Naive thymus-derived CD8-positive, alpha-beta T cell (primary cell): ENCODE measurements around the gene STK10. TPM values are rescaled to one million over a fixed set of nuclear protein-coding genes. Genes with fewer than 3 reads are reported as not detected.
A peak's percentile ranks its signal among the peaks of the same experiment; 100 is the strongest.

Source experiments
- ATAC-seq, 2 donors: fragments of 150-1000 bp; cut with Tn5 transposase in 1 of 2; sonication (Bioruptor Pico), chemical (Tn5 transposase) in 1 of 2; 1 replicate in 1 of 2; 2 replicates in 1 of 2; pipeline ENCODE4 v1.10.0; 2021; ENCODE audit warnings: mild to moderate bottlenecking in 2 of 2, moderate library complexity in 2 of 2
- POLR2A ChIA-PET: fragments of 350-600 bp; sonication (Branson Sonifier 250); formaldehyde crosslinking; loops from one replicate; lab custom pipeline; 2021; ENCODE audit warnings: antibody characterized with exemption; lab: Charles Lee
- DNase-seq, 10 donors: peaks; one replicate each; pipeline versions ENCODE4 v3.0.0 to v3.0.0-alpha.2; 2020 to 2022
- H3K27ac Mint-ChIP-seq, 10 donors: one replicate each; pipeline ENCODE4 v1.8.0; 2020 to 2022; ENCODE audit warnings: mild to moderate bottlenecking in 10 of 10, mixed read lengths in 10 of 10, moderate library complexity in 4 of 10, inconsistent platforms in 1 of 10
- H3K27me3 Mint-ChIP-seq, 5 donors: one replicate each; pipeline ENCODE4 v1.8.0; 2021 to 2022; ENCODE audit warnings: mixed read lengths in 5 of 5
- H3K36me3 Mint-ChIP-seq, 3 donors: one replicate each; pipeline ENCODE4 v1.8.0; 2020 to 2022; ENCODE audit warnings: mixed read lengths in 3 of 3, mild to moderate bottlenecking in 2 of 3, inconsistent platforms in 1 of 3
- H3K4me1 Mint-ChIP-seq, 4 donors: one replicate each; pipeline ENCODE4 v1.8.0; 2021 to 2022; ENCODE audit warnings: mixed read lengths in 4 of 4
- H3K4me3 Mint-ChIP-seq, 10 donors: one replicate each; pipeline ENCODE4 v1.8.0; 2020 to 2022; ENCODE audit warnings: mild to moderate bottlenecking in 10 of 10, mixed read lengths in 10 of 10, moderate library complexity in 6 of 10, inconsistent platforms in 1 of 10
- H3K9me3 Mint-ChIP-seq, 9 donors: one replicate each; pipeline ENCODE4 v1.8.0; 2020 to 2022; ENCODE audit warnings: mixed read lengths in 9 of 9, mild to moderate bottlenecking in 3 of 9, inconsistent platforms in 1 of 9, moderate library complexity in 1 of 9
- polyA plus RNA-seq, 3 donors: library from polyadenylated mRNA; unstranded; fragments of 300-500 nt; fragmentation: Illumina TruSeq; gene quantifications; one replicate each; pipeline ENCODE4 v1.2.3, GENCODE V29; 2021
- total RNA-seq, 8 experiments: library from RNA in 2 of 8; stranded (reverse) in 2 of 8; gene quantifications; one replicate each; pipeline ENCODE4 v1.2.3 and lab custom pipeline; 2021 to 2026

Gene STK10
- total and polyA plus RNA-seq, 5 experiments from 2014 or later, result 44.6 to 360 (median 128) TPM

- no peak for DNase-seq
- Mint-ChIP-seq H3K4me3 (peak overlapping the region; percentile 97 to 100 (median 99)), H3K4me1 (peaks cover 18 to 55% (median 48%) of the 10 kb centered on the region in 4 donors), H3K27me3 (no peaks in the 10 kb centered on the region), H3K36me3 (peaks cover 2 to 18% (median 5%) of the 10 kb centered on the region in 3 donors), H3K9me3 (no peaks in the 10 kb centered on the region), H3K27ac (peak overlapping the region; percentile 95 to 100 (median 98))
- POLR2A ChIA-PET, result interaction anchor here (1.0 to 12.5 kb wide), 14 partner anchors 11 to 180 kb away, joined by 3 to 721 read pairs (median 8); partner anchors contain the start of gene FBXW11
- ATAC-seq, result no peak
Observed at GRCh38 chr5:172186114-172186695, 1.8 kb downstream of the STK10 start.

GRCh38 chr5:172185096-172185461 lies 2.9 kb downstream of the STK10 start:
- ATAC-seq (peak; percentile 3 to 4), DNase-seq (peak in 8 of 10 donors; percentile 18 to 65 (median 49))
- POLR2A ChIA-PET, result interaction anchor here (0.5 to 12.5 kb wide), 10 partner anchors 10 to 179 kb away, joined by 3 to 721 read pairs (median 10); partner anchors contain the start of gene FBXW11
- peak overlapping the region; percentile 95 to 100 (median 98) for H3K27ac Mint-ChIP-seq
- peaks cover 2 to 21% (median 5%) of the 10 kb centered on the region in 3 donors for H3K36me3 Mint-ChIP-seq
- no peaks in the 10 kb centered on the region for H3K27me3 Mint-ChIP-seq
- peak overlapping the region; percentile 97 to 100 (median 99) for H3K4me3 Mint-ChIP-seq
- peaks cover 23 to 66% (median 58%) of the 10 kb centered on the region in 4 donors for H3K4me1 Mint-ChIP-seq
- H3K9me3 Mint-ChIP-seq, result no peaks in the 10 kb centered on the region

- H3K4me1 Mint-ChIP-seq, result peaks cover 30 to 78% (median 70%) of the 10 kb centered on the region in 4 donors
- peaks cover 2 to 21% (median 5%) of the 10 kb centered on the region in 3 donors for H3K36me3 Mint-ChIP-seq
- H3K4me3 Mint-ChIP-seq, result peak overlapping the region; percentile 97 to 100 (median 99)
- H3K27me3 Mint-ChIP-seq, result no peaks in the 10 kb centered on the region
- no peaks in the 10 kb centered on the region for H3K9me3 Mint-ChIP-seq
- POLR2A ChIA-PET, result interaction anchor here (6.5 to 12.5 kb wide), 3 partner anchors 9 to 117 kb away, joined by 43 to 721 read pairs (median 359); no protein-coding TSS in a partner anchor
- ATAC-seq, result no peak
- no peak for DNase-seq
- H3K27ac Mint-ChIP-seq, result peak overlapping the region; percentile 95 to 100 (median 98)
Observed at GRCh38 chr5:172183881-172184280, 4.1 kb downstream of the STK10 start.

- DNase-seq, result no peak
- no peaks in the 10 kb centered on the region for H3K27me3 Mint-ChIP-seq
- H3K9me3 Mint-ChIP-seq, result no peaks in the 10 kb centered on the region
- peak overlapping the region in 9 of 10 donors; percentile 38 to 100 (median 49) for H3K4me3 Mint-ChIP-seq
- H3K4me1 Mint-ChIP-seq, result peaks cover 39 to 94% (median 85%) of the 10 kb centered on the region in 4 donors
- H3K27ac Mint-ChIP-seq, result peak overlapping the region in 9 of 10 donors; percentile 95 to 100 (median 98)
- H3K36me3 Mint-ChIP-seq, result peaks cover 3 to 25% (median 5%) of the 10 kb centered on the region in 3 donors
- ATAC-seq, result no peak
- POLR2A ChIA-PET, result interaction anchor here (0.6 to 12.5 kb wide), 9 partner anchors 7 to 1884 kb away, joined by 3 to 721 read pairs (median 4); partner anchors contain the start of gene LCP2
Observed at GRCh38 chr5:172182291-172182690, 5.7 kb downstream of the STK10 start.

- ATAC-seq, result peak; percentile 16 to 59
- Mint-ChIP-seq H3K36me3 (peaks cover 0 to 27% (median 8%) of the 10 kb centered on the region in 3 donors), H3K4me3 (peak overlapping the region; percentile 34 to 100 (median 90))
Observed at GRCh38 chr5:172180936-172181335, 7.1 kb downstream of the STK10 start.

GRCh38 chr5:172178991-172179989 lies 8.7 kb downstream of the STK10 start:
- Mint-ChIP-seq H3K4me3 (peak overlapping the region; percentile 78 to 100 (median 93)), H3K36me3 (peaks cover 0 to 24% (median 9%) of the 10 kb centered on the region in 3 donors), H3K4me1 (peaks cover 47 to 99% (median 90%) of the 10 kb centered on the region in 4 donors), H3K27ac (peak overlapping the region; percentile 96 to 100 (median 99)), H3K27me3 (no peaks in the 10 kb centered on the region), H3K9me3 (no peaks in the 10 kb centered on the region)
- DNase-seq, result peak; percentile 28 to 74 (median 62)
- peak; percentile 20 to 42 for ATAC-seq
- POLR2A ChIA-PET, result interaction anchor here (0.6 to 12.5 kb wide), 10 partner anchors 7 to 172 kb away, joined by 3 to 721 read pairs (median 6); partner anchors contain the start of gene STK10

More at GRCh38 chr5:172180936-172181335, 7.1 kb downstream of the STK10 start:
- no peaks in the 10 kb centered on the region for H3K9me3 Mint-ChIP-seq
- H3K27me3 Mint-ChIP-seq, result no peaks in the 10 kb centered on the region
- peaks cover 43 to 98% (median 92%) of the 10 kb centered on the region in 4 donors for H3K4me1 Mint-ChIP-seq
- H3K27ac Mint-ChIP-seq, result peak overlapping the region; percentile 96 to 100 (median 99)
- peak in 8 of 10 donors; percentile 58 to 83 (median 70) for DNase-seq
- POLR2A ChIA-PET, result interaction anchor here (0.5 to 12.5 kb wide), 5 partner anchors 13 to 291 kb away, joined by 3 to 359 read pairs (median 6); no protein-coding TSS in a partner anchor

GRCh38 chr5:172178301-172178987 lies 9.6 kb downstream of the STK10 start:
- H3K4me3 Mint-ChIP-seq, result peak overlapping the region; percentile 78 to 100 (median 93)
- ATAC-seq, result peak in 1 of 2 donors; percentile 1
- H3K36me3 Mint-ChIP-seq, result peaks cover 0 to 27% (median 9%) of the 10 kb centered on the region in 3 donors
- no peaks in the 10 kb centered on the region for H3K27me3 Mint-ChIP-seq
- H3K27ac Mint-ChIP-seq, result peak overlapping the region; percentile 96 to 100 (median 99)
- H3K9me3 Mint-ChIP-seq, result no peaks in the 10 kb centered on the region
- peaks cover 51 to 99% (median 90%) of the 10 kb centered on the region in 4 donors for H3K4me1 Mint-ChIP-seq
- peak in 4 of 10 donors; percentile 22 to 46 (median 34) for DNase-seq
- POLR2A ChIA-PET, result interaction anchor here (0.9 to 12.5 kb wide), 8 partner anchors 8 to 171 kb away, joined by 3 to 721 read pairs (median 6); partner anchors contain the start of gene STK10

GRCh38 chr5:172177176-172177575 lies 10.8 kb downstream of the STK10 start:
- POLR2A ChIA-PET, result interaction anchor here (0.6 to 10.5 kb wide), 7 partner anchors 9 to 1878 kb away, joined by 3 to 721 read pairs (median 55); partner anchors contain the start of genes FBXW11 and STK10
- H3K4me3 Mint-ChIP-seq, result peak overlapping the region; percentile 16 to 100 (median 93)
- no peaks in the 10 kb centered on the region for H3K9me3 Mint-ChIP-seq
- H3K36me3 Mint-ChIP-seq, result peaks cover 0 to 23% (median 9%) of the 10 kb centered on the region in 3 donors
- H3K27me3 Mint-ChIP-seq, result no peaks in the 10 kb centered on the region
- DNase-seq (no peak), ATAC-seq (no peak)
- peaks cover 53 to 99% (median 91%) of the 10 kb centered on the region in 4 donors for H3K4me1 Mint-ChIP-seq
- H3K27ac Mint-ChIP-seq, result peak overlapping the region; percentile 96 to 100 (median 99)

- Mint-ChIP-seq H3K4me3 (peak overlapping the region; percentile 86 to 100 (median 93)), H3K36me3 (peaks cover 2 to 25% (median 9%) of the 10 kb centered on the region in 3 donors), H3K27ac (peak overlapping the region; percentile 96 to 100 (median 99)), H3K27me3 (no peaks in the 10 kb centered on the region), H3K4me1 (peaks cover 54 to 99% (median 95%) of the 10 kb centered on the region in 4 donors), H3K9me3 (no peaks in the 10 kb centered on the region)
- ATAC-seq (peak; percentile 71 to 76), DNase-seq (peak; percentile 74 to 96 (median 86))
- POLR2A ChIA-PET, result interaction anchor here (0.6 to 10.5 kb wide), 19 partner anchors 11 to 882 kb away, joined by 3 to 721 read pairs (median 5); partner anchors contain the start of genes FBXW11 and STK10
Observed at GRCh38 chr5:172175263-172175719, 12.7 kb downstream of the STK10 start.

GRCh38 chr5:172173564-172174153 lies 14.4 kb downstream of the STK10 start:
- Mint-ChIP-seq H3K27ac (peak overlapping the region; percentile 96 to 100 (median 99)), H3K4me1 (peaks cover 58 to 99% (median 95%) of the 10 kb centered on the region in 4 donors), H3K9me3 (no peaks in the 10 kb centered on the region), H3K27me3 (no peaks in the 10 kb centered on the region), H3K36me3 (peaks cover 4 to 39% (median 11%) of the 10 kb centered on the region in 3 donors), H3K4me3 (peak overlapping the region; percentile 86 to 100 (median 93))
- DNase-seq (peak; percentile 22 to 72 (median 50)), ATAC-seq (peak; percentile 2 to 3)
- POLR2A ChIA-PET, result interaction anchor here (1.0 to 10.5 kb wide), 14 partner anchors 11 to 787 kb away, joined by 3 to 721 read pairs (median 16); partner anchors contain the start of genes FBXW11 and STK10
